Neural cell (in vitro differentiated cells): Measurements from ENCODE around the gene NECAB3. TPM values are rescaled to one million over a fixed set of nuclear protein-coding genes. Genes with fewer than 3 reads are reported as not detected.

Experiments
- H2AFZ ChIP-seq: fragments of 200-600, 300-800 bp; sonication (generic), shearing (Covaris generic); 2 replicates; pipeline ENCODE4 v1.6.0; 2014; ENCODE audit warnings: low read depth, mild to moderate bottlenecking, antibody characterized with exemption, low read length, moderate library complexity
- H3F3A ChIP-seq: fragments of 200-600 bp; shearing (Covaris generic); 2 replicates; pipeline ENCODE4 v1.6.1; 2016; ENCODE audit warnings: mild to moderate bottlenecking, moderate library complexity, mixed read lengths, antibody characterized with exemption, low read length; ENCODE audit not compliant: insufficient read depth, poor library complexity, severe bottlenecking
- H3K27ac ChIP-seq: fragments of 200-600, 300-800 bp; sonication (generic), shearing (Covaris generic); 2 replicates; pipeline ENCODE4 v1.5.1; 2014; ENCODE audit warnings: mild to moderate bottlenecking, low read length, moderate library complexity
- H3K27me3 ChIP-seq: fragments of 300-800, 200-600 bp; sonication (generic), shearing (Covaris generic); 2 replicates; pipeline ENCODE4 v1.6.0; 2014; ENCODE audit warnings: mild to moderate bottlenecking, low read depth, low read length, moderate library complexity; ENCODE audit not compliant: insufficient read depth
- H3K36me3 ChIP-seq: fragments of 300-800, 200-600 bp; sonication (generic), shearing (Covaris generic); 2 replicates; pipeline ENCODE4 v1.5.1; 2014; ENCODE audit warnings: mild to moderate bottlenecking, antibody characterized with exemption, low read length, moderate library complexity; ENCODE audit not compliant: insufficient read depth
- H3K4me2 ChIP-seq: fragments of 300-800, 200-600 bp; sonication (generic), shearing (Covaris generic); 2 replicates; pipeline ENCODE4 v1.6.0; 2014; ENCODE audit warnings: mild to moderate bottlenecking, low read length
- H3K4me3 ChIP-seq: fragments of 300-800, 200-600 bp; sonication (generic), shearing (Covaris generic); 2 replicates; pipeline ENCODE4 v1.5.1; 2014; ENCODE audit warnings: mild to moderate bottlenecking, low read length, moderate library complexity
- H3K79me2 ChIP-seq: fragments of 200-600 bp; shearing (Covaris generic); replicated peaks from 2 replicates; pipeline ENCODE4 v1.6.0; 2014; ENCODE audit warnings: mild to moderate bottlenecking, low read length, moderate library complexity; ENCODE audit not compliant: insufficient read depth
- H3K9ac ChIP-seq: fragments of 300-800, 200-600 bp; sonication (generic), shearing (Covaris generic); 2 replicates; pipeline ENCODE4 v1.6.1; 2016; ENCODE audit warnings: mild to moderate bottlenecking, low read length, mixed read lengths
- H3K9me2 ChIP-seq: fragments of 200-600 bp; shearing (Covaris generic); 2 replicates; pipeline ENCODE4 v1.6.1; 2016; ENCODE audit warnings: mild to moderate bottlenecking, low read length, mixed read lengths; ENCODE audit not compliant: insufficient read depth
- H3K9me3 ChIP-seq: fragments of 200-600, 300-800 bp; sonication (generic), shearing (Covaris generic); 2 replicates; pipeline ENCODE4 v1.6.1; 2016; ENCODE audit warnings: mild to moderate bottlenecking, mixed run types, low read length, moderate library complexity, mixed read lengths
- H4K20me1 ChIP-seq: fragments of 200-600 bp; shearing (Covaris generic); 2 replicates; pipeline ENCODE4 v1.6.1; 2016; ENCODE audit warnings: mild to moderate bottlenecking, mixed run types; ENCODE audit not compliant: insufficient read depth
- EP300 ChIP-seq: fragments of 450-650 bp; conservative IDR thresholded peaks from 2 replicates; pipeline ENCODE4 v1.6.1; 2014; ENCODE audit warnings: antibody characterized with exemption, mild to moderate bottlenecking, moderate library complexity; ENCODE audit not compliant: poor library complexity, severe bottlenecking
- EZH2 ChIP-seq: fragments of 200-600, 300-800 bp; shearing (Covaris generic), sonication (generic); IDR thresholded peaks from 2 replicates; pipeline ENCODE4 v1.6.1; 2014; ENCODE audit warnings: antibody characterized with exemption, low read length, borderline replicate concordance, mild to moderate bottlenecking; ENCODE audit not compliant: insufficient read depth, poor library complexity, severe bottlenecking
- MXI1 ChIP-seq: fragments of 450-650 bp; conservative IDR thresholded peaks from 2 replicates; pipeline ENCODE4 v1.6.1; 2014; ENCODE audit warnings: antibody characterized with exemption, mild to moderate bottlenecking; ENCODE audit not compliant: poor library complexity, severe bottlenecking
- POLR2AphosphoS5 ChIP-seq: IDR thresholded peaks from 2 replicates; pipeline ENCODE4 v1.6.1; 2012
- RAD21 ChIP-seq: fragments of 450-650 bp; conservative IDR thresholded peaks from 2 replicates; pipeline ENCODE4 v1.6.1; 2014; ENCODE audit warnings: antibody characterized with exemption, mild to moderate bottlenecking, moderate library complexity
- SMC3 ChIP-seq: fragments of 450-650 bp; conservative IDR thresholded peaks from 2 replicates; pipeline ENCODE4 v1.6.1; 2014; ENCODE audit warnings: antibody characterized with exemption, mild to moderate bottlenecking, moderate library complexity; ENCODE audit not compliant: poor library complexity
- TAF1 ChIP-seq: IDR thresholded peaks from 2 replicates; pipeline ENCODE4 v1.6.1; 2012; ENCODE audit warnings: low read depth
- polyA plus RNA-seq: library from polyadenylated mRNA; depleted of rRNA; stranded (reverse); fragments of >200 nt; gene quantifications from 2 replicates; pipeline ENCODE4 v1.2.3, GENCODE V29; 2014
- TF ChIP-seq, protein P1 (sequence below): fragments of 450-650 bp; IDR thresholded peaks from 2 replicates; pipeline ENCODE4 v1.5.1; 2014; ENCODE audit warnings: antibody characterized with exemption, mild to moderate bottlenecking, moderate library complexity; ENCODE audit not compliant: poor library complexity, severe bottlenecking
- TF ChIP-seq, protein P2 (sequence below): IDR thresholded peaks from 2 replicates; pipeline ENCODE4 v1.6.1; 2012; ENCODE audit warnings: borderline replicate concordance

Gene NECAB3
- polyA plus RNA-seq, 1 donor from 2014 or later = 21.4 TPM

DNA sequence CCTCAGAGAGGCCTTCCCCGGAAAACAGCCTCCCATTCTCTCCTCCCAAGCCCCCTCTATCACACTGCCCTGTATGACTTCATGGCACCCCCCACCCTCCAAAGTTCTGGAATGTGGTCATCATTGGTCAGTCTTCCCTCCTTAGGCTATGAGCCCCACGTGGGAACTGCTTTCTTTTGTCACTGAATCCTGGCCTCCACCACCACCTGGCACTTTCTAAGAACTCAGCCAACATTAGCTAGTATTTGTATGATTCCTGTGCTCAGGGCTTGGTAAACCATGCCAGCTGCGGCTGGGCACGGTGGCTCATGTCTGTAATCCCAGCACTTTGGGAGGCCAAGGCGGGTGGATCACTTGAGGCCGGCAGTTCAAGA, 20.4 kb upstream of the NECAB3 start:
- no peaks in the 10 kb centered on the region for H3K27me3 ChIP-seq
- TF ChIP-seq, protein P1, sequence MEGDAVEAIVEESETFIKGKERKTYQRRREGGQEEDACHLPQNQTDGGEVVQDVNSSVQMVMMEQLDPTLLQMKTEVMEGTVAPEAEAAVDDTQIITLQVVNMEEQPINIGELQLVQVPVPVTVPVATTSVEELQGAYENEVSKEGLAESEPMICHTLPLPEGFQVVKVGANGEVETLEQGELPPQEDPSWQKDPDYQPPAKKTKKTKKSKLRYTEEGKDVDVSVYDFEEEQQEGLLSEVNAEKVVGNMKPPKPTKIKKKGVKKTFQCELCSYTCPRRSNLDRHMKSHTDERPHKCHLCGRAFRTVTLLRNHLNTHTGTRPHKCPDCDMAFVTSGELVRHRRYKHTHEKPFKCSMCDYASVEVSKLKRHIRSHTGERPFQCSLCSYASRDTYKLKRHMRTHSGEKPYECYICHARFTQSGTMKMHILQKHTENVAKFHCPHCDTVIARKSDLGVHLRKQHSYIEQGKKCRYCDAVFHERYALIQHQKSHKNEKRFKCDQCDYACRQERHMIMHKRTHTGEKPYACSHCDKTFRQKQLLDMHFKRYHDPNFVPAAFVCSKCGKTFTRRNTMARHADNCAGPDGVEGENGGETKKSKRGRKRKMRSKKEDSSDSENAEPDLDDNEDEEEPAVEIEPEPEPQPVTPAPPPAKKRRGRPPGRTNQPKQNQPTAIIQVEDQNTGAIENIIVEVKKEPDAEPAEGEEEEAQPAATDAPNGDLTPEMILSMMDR = no peak

DNA sequence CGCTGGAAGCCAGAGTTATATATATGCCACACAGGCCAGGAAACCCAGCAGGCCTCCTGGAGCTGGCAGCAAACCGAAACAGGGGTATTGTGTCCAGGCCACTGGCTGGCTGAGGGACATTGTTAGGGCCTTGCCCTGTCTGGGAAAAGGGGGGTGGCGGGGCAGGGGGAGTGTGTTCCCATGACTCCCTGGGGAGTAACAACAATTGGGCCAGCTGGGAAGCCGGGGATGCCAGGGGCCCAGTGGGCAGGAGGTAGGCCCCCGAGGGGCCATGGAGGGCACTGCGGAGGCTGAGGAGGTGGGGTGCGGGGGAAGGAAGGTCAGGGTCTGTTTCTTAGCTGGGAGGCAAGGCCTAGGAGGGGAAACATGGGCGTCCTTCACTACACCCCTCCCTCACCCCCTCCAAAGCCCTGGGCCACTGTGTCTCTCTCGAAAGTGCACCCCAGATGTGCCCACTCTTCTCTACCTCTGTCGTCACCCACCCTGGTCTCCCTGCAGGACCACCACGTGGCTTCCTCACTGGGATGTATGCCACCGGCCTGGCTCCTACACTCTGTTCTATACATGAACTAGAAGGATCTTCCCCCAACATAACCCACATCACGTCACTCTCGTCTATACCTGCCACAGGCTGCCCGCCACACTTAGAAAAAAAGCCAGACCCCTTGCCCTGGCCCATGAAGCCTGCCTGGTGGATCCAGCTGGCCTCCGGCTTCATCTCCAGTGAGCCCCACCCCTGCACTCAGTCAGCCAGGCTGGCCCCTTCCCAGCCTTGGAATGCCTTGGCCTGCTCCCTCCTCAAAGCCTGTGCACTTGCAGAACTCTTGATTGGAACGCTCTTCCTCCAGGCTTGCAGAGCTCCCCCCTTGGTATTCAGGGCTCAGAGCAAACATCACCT, 19.8 kb upstream of the NECAB3 start:
- H3K9ac ChIP-seq = no peak overlapping the region
- H3K79me2 ChIP-seq = no peaks in the 10 kb centered on the region
- no peak overlapping the region for H2AFZ ChIP-seq
- TF ChIP-seq, protein P1 = no peak
- no peak for TF ChIP-seq EZH2
- TF ChIP-seq POLR2AphosphoS5 = no peak
- TF ChIP-seq RAD21 = no peak
- TF ChIP-seq TAF1 = no peak
- TF ChIP-seq MXI1 = no peak
- no peak for TF ChIP-seq SMC3
- no peak for TF ChIP-seq EP300
- TF ChIP-seq, protein P2, sequence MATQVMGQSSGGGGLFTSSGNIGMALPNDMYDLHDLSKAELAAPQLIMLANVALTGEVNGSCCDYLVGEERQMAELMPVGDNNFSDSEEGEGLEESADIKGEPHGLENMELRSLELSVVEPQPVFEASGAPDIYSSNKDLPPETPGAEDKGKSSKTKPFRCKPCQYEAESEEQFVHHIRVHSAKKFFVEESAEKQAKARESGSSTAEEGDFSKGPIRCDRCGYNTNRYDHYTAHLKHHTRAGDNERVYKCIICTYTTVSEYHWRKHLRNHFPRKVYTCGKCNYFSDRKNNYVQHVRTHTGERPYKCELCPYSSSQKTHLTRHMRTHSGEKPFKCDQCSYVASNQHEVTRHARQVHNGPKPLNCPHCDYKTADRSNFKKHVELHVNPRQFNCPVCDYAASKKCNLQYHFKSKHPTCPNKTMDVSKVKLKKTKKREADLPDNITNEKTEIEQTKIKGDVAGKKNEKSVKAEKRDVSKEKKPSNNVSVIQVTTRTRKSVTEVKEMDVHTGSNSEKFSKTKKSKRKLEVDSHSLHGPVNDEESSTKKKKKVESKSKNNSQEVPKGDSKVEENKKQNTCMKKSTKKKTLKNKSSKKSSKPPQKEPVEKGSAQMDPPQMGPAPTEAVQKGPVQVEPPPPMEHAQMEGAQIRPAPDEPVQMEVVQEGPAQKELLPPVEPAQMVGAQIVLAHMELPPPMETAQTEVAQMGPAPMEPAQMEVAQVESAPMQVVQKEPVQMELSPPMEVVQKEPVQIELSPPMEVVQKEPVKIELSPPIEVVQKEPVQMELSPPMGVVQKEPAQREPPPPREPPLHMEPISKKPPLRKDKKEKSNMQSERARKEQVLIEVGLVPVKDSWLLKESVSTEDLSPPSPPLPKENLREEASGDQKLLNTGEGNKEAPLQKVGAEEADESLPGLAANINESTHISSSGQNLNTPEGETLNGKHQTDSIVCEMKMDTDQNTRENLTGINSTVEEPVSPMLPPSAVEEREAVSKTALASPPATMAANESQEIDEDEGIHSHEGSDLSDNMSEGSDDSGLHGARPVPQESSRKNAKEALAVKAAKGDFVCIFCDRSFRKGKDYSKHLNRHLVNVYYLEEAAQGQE = no peak
- no peaks in the 10 kb centered on the region for H3F3A ChIP-seq
- H3K27ac ChIP-seq = no peak overlapping the region
- no peaks in the 10 kb centered on the region for H3K9me2 ChIP-seq
- H3K36me3 ChIP-seq = no peaks in the 10 kb centered on the region
- no peaks in the 10 kb centered on the region for H4K20me1 ChIP-seq
- no peaks in the 10 kb centered on the region for H3K9me3 ChIP-seq
- H3K27me3 ChIP-seq = no peaks in the 10 kb centered on the region
- H3K4me2 ChIP-seq = no peak overlapping the region
- H3K4me3 ChIP-seq = no peak overlapping the region

More for the DNA sequence above, 20.4 kb upstream of the NECAB3 start:
- no peaks in the 10 kb centered on the region for H3K79me2 ChIP-seq
- H3K9me2 ChIP-seq = no peaks in the 10 kb centered on the region
- H2AFZ ChIP-seq = no peak overlapping the region
- H3K9ac ChIP-seq = no peak overlapping the region
- H3K4me3 ChIP-seq = no peak overlapping the region
- no peak overlapping the region for H3K27ac ChIP-seq
- H3K4me2 ChIP-seq = no peak overlapping the region
- no peaks in the 10 kb centered on the region for H3F3A ChIP-seq
- H3K9me3 ChIP-seq = no peaks in the 10 kb centered on the region
- H3K36me3 ChIP-seq = no peaks in the 10 kb centered on the region
- H4K20me1 ChIP-seq = no peaks in the 10 kb centered on the region
